Measurements from ENCODE around the gene COLEC11.
"Not testable (repeated sequence)": the region's sequence is repeated elsewhere in the genome, so short reads cannot be mapped to it uniquely, and the experiment has no call there.

Gene COLEC11

GRCh38 chr2:3575534-3576262 is 19.2 kb upstream of the COLEC11 start:
- peak overlapping the region; percentile 85 to 97 for H3K4me3 ChIP-seq (replicated peaks in 1 of 2; ENCODE audit: low read depth in 2 of 2, low read length in 2 of 2)
- DNase-seq (ENCODE audit: low read depth in 2 of 2): peak in 1 of 2 donors; percentile 22
- no peak for TF ChIP-seq CTCF (IDR thresholded peaks at IDR 0.05; ENCODE audit: low read depth, low read length)

GRCh38 chr2:3576263-3576630 is 18.7 kb upstream of the COLEC11 start:
- peak overlapping the region; percentile 85 to 97 for H3K4me3 ChIP-seq (replicated peaks in 1 of 2; ENCODE audit: low read depth in 2 of 2, low read length in 2 of 2)
- not testable (repeated sequence) for DNase-seq (ENCODE audit: low read depth in 2 of 2)

GRCh38 chr2:3578987-3579386 is 15.9 kb upstream of the COLEC11 start:
- TF ChIP-seq CTCF (IDR thresholded peaks at IDR 0.05; ENCODE audit: low read depth, low read length): no peak
- H3K4me3 ChIP-seq (replicated peaks in 1 of 2; ENCODE audit: low read depth in 2 of 2, low read length in 2 of 2): peak overlapping the region in 1 of 2 donors; percentile 13
- no peak for DNase-seq (ENCODE audit: low read depth in 2 of 2)

GRCh38 chr2:3580449-3580848 is 14.5 kb upstream of the COLEC11 start:
- no peak overlapping the region for H3K4me3 ChIP-seq (replicated peaks in 1 of 2; ENCODE audit: low read depth in 2 of 2, low read length in 2 of 2)
- no peak for DNase-seq (ENCODE audit: low read depth in 2 of 2)
- no peak for TF ChIP-seq CTCF (IDR thresholded peaks at IDR 0.05; ENCODE audit: low read depth, low read length)

GRCh38 chr2:3581367-3582262 is 13.3 kb upstream of the COLEC11 start:
- DNase-seq (ENCODE audit: low read depth in 2 of 2): peak in 1 of 2 donors; percentile 19
- H3K4me3 ChIP-seq (replicated peaks in 1 of 2; ENCODE audit: low read depth in 2 of 2, low read length in 2 of 2): no peak overlapping the region
- TF ChIP-seq CTCF (IDR thresholded peaks at IDR 0.05; ENCODE audit: low read depth, low read length): no peak

GRCh38 chr2:3584076-3584475 is 10.8 kb upstream of the COLEC11 start:
- DNase-seq (ENCODE audit: low read depth in 2 of 2): no peak
- H3K4me3 ChIP-seq (replicated peaks in 1 of 2; ENCODE audit: low read depth in 2 of 2, low read length in 2 of 2): no peak overlapping the region
- TF ChIP-seq CTCF (IDR thresholded peaks at IDR 0.05; ENCODE audit: low read depth, low read length): no peak

- no peak for TF ChIP-seq CTCF (IDR thresholded peaks at IDR 0.05; ENCODE audit: low read depth, low read length)
- no peak for DNase-seq (ENCODE audit: low read depth in 2 of 2)
- no peak overlapping the region for H3K4me3 ChIP-seq (replicated peaks in 1 of 2; ENCODE audit: low read depth in 2 of 2, low read length in 2 of 2)
Observed at GRCh38 chr2:3584608-3585260, 10.2 kb upstream of the COLEC11 start.

Measured in cardiac fibroblast (primary cell).